Measurements from ENCODE around the gene FGD2. TPM values are rescaled to one million over a fixed set of nuclear protein-coding genes. Genes with fewer than 3 reads are reported as not detected.

FGD2 gene
- total and polyA plus RNA-seq, 9 of the 15 experiments (the other 6 are each of a cell fraction or from before 2014, with no cell fraction given), result 0.09 TPM; not detected in 8

DNA sequence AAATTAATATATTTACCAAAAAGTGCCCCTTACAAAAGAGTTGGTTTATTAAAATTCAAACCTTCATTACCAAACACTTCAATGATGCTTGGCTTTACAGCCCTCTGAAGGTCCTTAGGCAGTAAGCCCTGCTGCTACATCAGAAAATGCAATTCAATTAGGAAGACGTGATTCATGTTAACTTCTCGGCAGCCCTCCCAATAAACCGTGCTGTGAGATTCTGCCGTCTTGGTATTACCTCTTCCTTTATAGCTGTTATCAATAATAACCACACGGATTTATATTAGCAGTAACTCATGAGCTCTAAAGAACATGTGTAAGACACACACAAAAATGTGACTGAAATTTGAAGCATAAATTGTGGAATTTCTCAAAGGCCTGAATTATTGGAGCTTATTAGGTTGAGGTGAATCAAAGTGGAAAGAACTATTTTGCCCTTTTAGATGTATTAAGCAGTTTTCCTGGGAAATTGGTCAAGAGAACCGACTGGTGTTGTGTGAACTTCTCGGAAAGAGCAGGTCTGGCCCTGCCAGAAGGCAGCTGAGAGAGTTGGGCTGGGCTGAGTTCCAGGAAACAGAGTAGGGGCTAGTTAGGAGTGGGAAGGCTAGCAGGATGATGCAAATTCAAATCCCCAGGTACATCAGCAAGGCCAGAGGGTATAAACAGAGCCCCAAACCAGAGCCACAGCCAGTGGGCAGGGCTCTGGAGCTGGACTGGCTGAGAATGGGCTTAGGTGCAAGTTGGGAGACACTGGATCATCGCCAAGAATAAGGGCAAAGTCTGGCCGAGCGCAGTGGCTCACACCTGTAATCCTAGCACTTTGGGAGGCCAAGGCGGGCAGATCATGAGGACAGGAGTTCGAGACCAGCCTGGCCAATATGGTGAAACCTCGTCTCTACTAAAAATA, 33.1 kb downstream of the FGD2 start (continued):
- TF ChIP-seq ZNF318 (IDR thresholded peaks at IDR 0.05; ENCODE audit: borderline replicate concordance in 1 of 2, low read depth in 1 of 2) (no peak), HMG20B (CRISPR knock-in tag; IDR thresholded peaks at IDR 0.05) (no peak), CREB1 (IDR thresholded peaks at IDR 0.05) (no peak), CREB1 (CRISPR knock-in tag; IDR thresholded peaks at IDR 0.05) (no peak), DACH1 (IDR thresholded peaks at IDR 0.05; ENCODE audit: partially characterized antibody) (peak; percentile 51), PHF8 (IDR thresholded peaks at IDR 0.05; ENCODE audit: borderline replicate concordance, low read length) (peak; percentile 21; the same call in 1 of the 2 replicates), UBTF (IDR thresholded peaks at IDR 0.05; ENCODE audit: borderline replicate concordance in 1 of 2, low read depth in 2 of 2, low read length in 2 of 2) (peak in 1 of 2 experiments; percentile 71; a peak in 2 of 4 replicates)
- TF ChIP-seq, protein P1, sequence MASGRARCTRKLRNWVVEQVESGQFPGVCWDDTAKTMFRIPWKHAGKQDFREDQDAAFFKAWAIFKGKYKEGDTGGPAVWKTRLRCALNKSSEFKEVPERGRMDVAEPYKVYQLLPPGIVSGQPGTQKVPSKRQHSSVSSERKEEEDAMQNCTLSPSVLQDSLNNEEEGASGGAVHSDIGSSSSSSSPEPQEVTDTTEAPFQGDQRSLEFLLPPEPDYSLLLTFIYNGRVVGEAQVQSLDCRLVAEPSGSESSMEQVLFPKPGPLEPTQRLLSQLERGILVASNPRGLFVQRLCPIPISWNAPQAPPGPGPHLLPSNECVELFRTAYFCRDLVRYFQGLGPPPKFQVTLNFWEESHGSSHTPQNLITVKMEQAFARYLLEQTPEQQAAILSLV (tag; IDR thresholded peaks at IDR 0.05), result no peak
